KMS-11 (cell line): ENCODE results near the gene NXPH1.

Experiments used
- H2AFZ ChIP-seq: fragments of 200-600 bp; sonication (generic); 2 replicates; pipeline ENCODE4 v1.6.1; 2016; ENCODE audit warnings: antibody characterized with exemption, mixed run types, low read depth
- H3K27ac ChIP-seq: fragments of 200-600 bp; sonication (generic); 2 replicates; pipeline ENCODE4 v1.6.1; 2016; ENCODE audit warnings: mild to moderate bottlenecking, mixed run types
- H3K27me3 ChIP-seq: fragments of 200-600 bp; sonication (generic); 2 replicates; pipeline ENCODE4 v1.6.1; 2017; ENCODE audit warnings: mild to moderate bottlenecking, low read depth, mixed run types, moderate library complexity; ENCODE audit not compliant: insufficient read depth
- H3K36me3 ChIP-seq: fragments of 200-600 bp; sonication (generic); 2 replicates; pipeline ENCODE4 v1.6.1; 2017; ENCODE audit warnings: mild to moderate bottlenecking, mixed run types; ENCODE audit not compliant: insufficient read depth
- H3K4me1 ChIP-seq: fragments of 200-600 bp; sonication (generic); 2 replicates; pipeline ENCODE4 v1.6.1; 2016; ENCODE audit warnings: mild to moderate bottlenecking, low read depth, mixed run types; ENCODE audit not compliant: poor library complexity, severe bottlenecking
- H3K4me2 ChIP-seq: fragments of 200-600 bp; sonication (generic); 2 replicates; pipeline ENCODE4 v1.7.0; 2016; ENCODE audit warnings: mild to moderate bottlenecking, mixed run types
- H3K4me3 ChIP-seq: fragments of 200-600 bp; sonication (generic); IDR thresholded peaks from 2 replicates; pipeline ENCODE4 v1.6.1; 2017; ENCODE audit warnings: low read depth, low read length, mixed read lengths; ENCODE audit not compliant: insufficient read depth
- H3K79me2 ChIP-seq: fragments of 200-600 bp; sonication (generic); 2 replicates; pipeline ENCODE4 v1.6.1; 2016; ENCODE audit warnings: low read depth, mixed run types; ENCODE audit not compliant: insufficient read depth
- H3K9ac ChIP-seq: fragments of 200-600 bp; sonication (generic); 2 replicates; pipeline ENCODE4 v1.6.1; 2016; ENCODE audit warnings: mild to moderate bottlenecking, mixed run types
- H4K20me1 ChIP-seq: fragments of 200-600 bp; sonication (generic); 2 replicates; pipeline ENCODE4 v1.6.1; 2016; ENCODE audit warnings: mild to moderate bottlenecking, mixed run types; ENCODE audit not compliant: insufficient read depth
- CTCF ChIP-seq: fragments of 200-600 bp; sonication (generic); conservative IDR thresholded peaks from 2 replicates; pipeline ENCODE4 v1.6.1; 2017; ENCODE audit warnings: low read depth, mild to moderate bottlenecking, antibody characterized with exemption, low read length, moderate library complexity, mixed read lengths

The NXPH1 gene

DNA sequence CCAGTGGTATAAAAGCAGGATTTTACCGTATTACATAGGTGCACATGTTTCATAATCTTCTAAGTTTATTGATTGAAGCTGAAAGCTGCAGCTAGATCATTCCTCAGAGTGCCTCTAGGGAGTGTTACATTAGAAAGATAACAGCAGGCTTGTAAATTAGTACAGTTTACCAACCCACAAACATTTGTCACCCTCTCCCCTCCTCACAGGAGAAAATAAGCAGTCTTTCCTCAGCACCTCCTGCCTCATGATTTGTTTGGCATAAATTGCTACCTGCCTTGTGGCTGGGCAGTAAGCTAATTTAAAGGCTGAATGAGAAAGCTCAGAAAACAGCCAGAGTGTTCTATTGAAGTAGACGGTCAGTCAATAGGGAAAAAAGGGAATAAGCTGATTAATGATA is 74.2 kb downstream of the NXPH1 start:
- TF ChIP-seq CTCF, result no peak
- Histone ChIP-seq H4K20me1 (no peaks in the 10 kb centered on the region), H3K27me3 (no peaks in the 10 kb centered on the region), H3K4me3 (no peak overlapping the region), H3K36me3 (no peaks in the 10 kb centered on the region), H3K4me2 (no peak overlapping the region), H3K9ac (no peak overlapping the region), H3K27ac (no peak overlapping the region), H3K4me1 (no peaks in the 10 kb centered on the region), H3K79me2 (no peaks in the 10 kb centered on the region), H2AFZ (no peak overlapping the region)

DNA sequence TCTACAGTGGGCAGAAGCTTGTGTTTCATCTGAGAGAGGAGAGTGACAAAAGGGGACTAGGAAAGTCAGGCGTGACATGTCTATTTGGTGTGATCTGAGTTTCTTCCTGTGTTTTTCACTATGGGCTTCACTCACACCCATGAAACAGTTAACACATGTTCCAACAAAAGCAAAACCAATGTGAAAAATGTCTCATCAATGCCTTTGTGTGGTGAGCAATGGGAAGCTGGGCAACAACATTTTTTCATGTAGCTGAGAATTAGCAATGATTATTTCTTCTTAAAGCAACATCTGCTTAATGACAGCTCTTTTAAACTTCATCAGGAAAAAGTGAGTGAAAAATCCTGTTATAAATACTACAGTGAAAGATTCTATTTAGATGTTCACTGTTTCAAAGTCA is 76.2 kb downstream of the NXPH1 start:
- Histone ChIP-seq H4K20me1 (no peaks in the 10 kb centered on the region), H3K4me1 (no peaks in the 10 kb centered on the region), H3K27me3 (no peaks in the 10 kb centered on the region), H3K4me3 (no peak overlapping the region), H3K27ac (no peak overlapping the region), H3K36me3 (no peaks in the 10 kb centered on the region), H3K79me2 (no peaks in the 10 kb centered on the region), H3K9ac (no peak overlapping the region), H3K4me2 (no peak overlapping the region), H2AFZ (no peak overlapping the region)
- TF ChIP-seq CTCF, result no peak

DNA sequence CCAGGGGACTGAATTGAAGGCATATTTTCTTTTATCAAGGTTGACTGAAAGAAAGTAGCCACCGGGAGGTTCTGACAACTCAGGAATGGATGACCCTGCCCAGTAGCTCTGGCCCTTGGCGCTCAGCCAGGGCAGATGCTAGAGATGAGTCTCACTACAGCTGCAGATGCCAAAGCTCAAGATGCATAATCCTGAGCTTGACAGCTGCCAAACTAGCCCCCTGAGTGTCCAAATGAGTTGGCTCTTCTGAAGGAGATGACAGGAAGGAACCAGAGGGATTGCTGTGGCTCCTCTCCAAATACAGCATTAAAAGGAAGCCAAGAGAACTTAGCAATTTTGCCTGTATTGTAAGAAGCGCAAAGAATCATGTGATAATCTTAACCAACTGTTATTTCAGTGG is 78.4 kb downstream of the NXPH1 start:
- no peaks in the 10 kb centered on the region for H4K20me1 ChIP-seq
- H3K27ac ChIP-seq, result no peak overlapping the region
- H3K36me3 ChIP-seq, result no peaks in the 10 kb centered on the region
- H3K9ac ChIP-seq, result no peak overlapping the region
- no peaks in the 10 kb centered on the region for H3K27me3 ChIP-seq
- H3K4me2 ChIP-seq, result no peak overlapping the region
- no peak overlapping the region for H2AFZ ChIP-seq
- H3K4me1 ChIP-seq, result no peaks in the 10 kb centered on the region
- no peak overlapping the region for H3K4me3 ChIP-seq
- H3K79me2 ChIP-seq, result no peaks in the 10 kb centered on the region
- no peak for TF ChIP-seq CTCF

DNA sequence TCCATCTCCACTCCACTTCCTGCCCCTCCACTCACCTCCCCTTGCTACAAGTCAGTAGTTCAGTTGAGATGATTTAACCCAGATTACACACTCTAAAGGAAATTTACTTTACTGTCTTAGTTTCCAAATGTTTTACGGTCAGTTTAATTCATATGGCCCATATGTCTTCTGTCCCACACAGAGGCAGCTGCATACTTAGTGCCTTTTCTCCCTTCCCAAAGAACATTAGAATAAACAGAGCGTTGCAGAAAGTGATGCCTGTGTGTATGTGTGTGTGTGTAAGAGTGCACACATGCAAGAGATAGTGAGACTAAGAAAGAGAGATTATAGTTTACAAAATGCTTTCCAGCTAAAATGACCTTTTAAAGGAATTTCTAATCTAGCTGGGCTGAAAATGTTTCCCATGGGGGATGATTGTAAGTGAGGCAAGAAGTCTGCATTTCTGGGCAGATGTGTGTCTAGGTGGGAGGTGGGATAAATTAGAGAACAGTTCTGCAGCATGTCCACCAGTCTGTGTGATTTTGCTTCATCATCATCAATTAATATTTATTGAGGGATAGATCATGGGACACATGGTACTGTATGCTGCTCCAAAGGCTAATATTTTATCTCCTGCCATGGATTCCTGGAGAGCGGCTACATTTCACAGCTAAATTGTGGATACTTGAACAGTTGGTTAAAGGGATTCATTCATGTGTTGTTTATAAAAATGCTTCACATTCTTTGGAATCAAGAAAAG is 81.5 kb downstream of the NXPH1 start:
- Histone ChIP-seq H3K9ac (no peak overlapping the region), H3K4me1 (no peaks in the 10 kb centered on the region), H3K4me2 (no peak overlapping the region), H3K27me3 (no peaks in the 10 kb centered on the region), H2AFZ (no peak overlapping the region), H3K4me3 (no peak overlapping the region), H4K20me1 (no peaks in the 10 kb centered on the region), H3K36me3 (no peaks in the 10 kb centered on the region), H3K79me2 (no peaks in the 10 kb centered on the region), H3K27ac (no peak overlapping the region)
- no peak for TF ChIP-seq CTCF
